ENCODE results near the gene SYT17.
"Not testable (repeated sequence)": the region's sequence is repeated elsewhere in the genome, so short reads cannot be mapped to it uniquely, and the experiment has no call there.

SYT17 gene

GRCh38 chr16:19174478-19174877 lies 6.4 kb downstream of the SYT17 start:
- DNase-seq: no peak

- DNase-seq: no peak
Observed at GRCh38 chr16:19175492-19176262, 7.6 kb downstream of the SYT17 start.

GRCh38 chr16:19177111-19177739 lies 9.2 kb downstream of the SYT17 start:
- no peak for DNase-seq

GRCh38 chr16:19179546-19180490 lies 11.8 kb downstream of the SYT17 start:
- no peak for DNase-seq

DNA sequence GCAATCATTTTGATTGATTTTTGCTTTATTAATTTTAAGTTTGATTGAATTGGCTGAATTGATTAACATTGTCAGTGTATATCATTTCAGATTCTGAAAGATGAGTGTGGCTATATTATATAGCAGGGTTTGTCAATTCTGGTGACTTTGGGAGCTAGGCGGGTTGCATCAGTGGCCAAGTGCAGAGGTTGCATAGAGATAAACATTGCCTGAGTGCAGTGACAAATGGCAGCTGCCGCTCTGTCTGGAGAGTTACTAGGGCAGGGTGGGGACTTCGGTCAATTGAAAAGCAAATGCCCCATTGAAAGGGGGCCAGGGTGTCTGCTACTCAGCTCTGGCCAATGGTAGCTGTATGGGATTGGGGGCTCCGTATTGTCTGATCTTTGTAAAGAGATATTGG lies 12.7 kb downstream of the SYT17 start:
- DNase-seq: no peak

- DNase-seq: no peak
Observed at GRCh38 chr16:19182481-19182880, 14.4 kb downstream of the SYT17 start.

DNA sequence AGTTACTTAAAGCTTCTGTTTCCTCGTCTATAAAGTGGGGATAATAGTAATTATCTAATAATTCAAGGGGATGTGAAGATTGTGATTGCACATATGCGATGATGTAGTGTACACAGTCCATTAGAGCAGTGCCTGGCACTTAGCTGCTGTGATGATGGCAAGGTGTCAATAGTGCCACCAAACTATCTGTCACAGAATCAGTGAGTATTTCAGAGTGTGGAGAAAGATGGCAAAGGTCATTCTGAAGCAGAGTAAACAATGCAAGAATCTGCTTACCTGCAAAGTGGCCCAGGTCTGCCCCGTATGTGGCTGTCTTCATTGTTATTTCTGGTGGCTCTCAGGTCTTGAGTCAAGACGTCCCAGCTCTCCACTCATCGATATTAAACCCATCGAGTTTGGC lies 15.1 kb downstream of the SYT17 start:
- no peak for DNase-seq

DNA sequence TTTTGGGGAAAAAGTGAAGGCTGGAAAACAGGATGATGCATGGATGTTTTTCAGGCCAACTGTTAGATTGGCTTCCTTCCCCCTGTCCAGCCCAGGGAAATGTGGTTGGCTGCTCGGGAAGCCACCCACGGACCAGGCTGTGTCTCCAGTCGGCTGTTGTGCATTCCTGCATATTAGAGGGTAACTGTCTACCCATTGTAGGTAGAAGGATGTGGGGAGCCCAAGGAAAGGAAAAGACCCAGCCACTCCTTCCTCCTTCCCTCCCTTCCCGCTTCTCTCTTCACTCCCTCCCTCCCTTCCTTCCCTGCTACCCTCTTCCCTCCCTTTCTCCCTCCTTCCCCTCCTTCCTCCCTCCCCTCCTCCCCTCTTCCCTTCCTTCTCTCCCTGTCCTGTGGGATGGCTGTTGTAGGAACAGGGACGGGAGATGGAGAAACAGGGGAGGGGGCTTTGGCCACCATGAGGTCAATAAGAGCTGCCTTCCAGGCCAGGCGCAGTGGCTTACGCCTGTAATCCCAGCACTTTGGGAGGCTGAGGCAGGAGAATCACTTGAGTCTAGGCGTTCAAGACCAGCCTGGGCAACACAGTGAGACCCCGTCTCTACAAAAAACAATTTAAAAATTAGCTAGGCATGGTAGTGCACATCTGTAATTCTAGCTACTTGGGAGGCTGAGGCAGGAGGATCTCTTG lies 16.9 kb downstream of the SYT17 start:
- DNase-seq: no peak

GRCh38 chr16:19185510-19185851 lies 17.4 kb downstream of the SYT17 start:
- peak; percentile 18 for DNase-seq

DNA sequence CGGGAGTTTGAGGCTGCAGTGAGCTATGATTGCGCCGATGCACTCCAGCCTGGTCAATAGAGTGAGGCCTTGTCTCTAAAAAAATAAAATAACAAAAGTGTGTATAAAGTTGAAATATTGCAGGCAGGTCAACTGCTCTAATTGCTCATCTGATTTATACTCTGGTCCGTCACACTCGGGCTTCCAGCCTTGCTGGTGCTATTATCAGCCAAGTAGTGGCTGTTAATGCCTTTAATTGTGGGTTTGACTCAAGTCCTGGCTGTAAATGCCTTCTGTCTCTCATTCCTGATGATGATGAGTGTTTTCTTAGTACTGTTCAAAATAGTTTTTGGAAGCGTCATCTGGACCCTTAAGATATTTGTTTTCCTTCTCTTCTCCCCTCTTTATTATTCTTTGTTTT lies 18.4 kb downstream of the SYT17 start:
- DNase-seq: no peak

- not testable (repeated sequence) for DNase-seq
Observed at GRCh38 chr16:19187961-19188360, 19.9 kb downstream of the SYT17 start.

GRCh38 chr16:19188406-19188805 lies 20.4 kb downstream of the SYT17 start:
- no peak for DNase-seq

- peak; percentile 59 for DNase-seq
Observed at GRCh38 chr16:19192865-19193264, 24.8 kb downstream of the SYT17 start.

DNA sequence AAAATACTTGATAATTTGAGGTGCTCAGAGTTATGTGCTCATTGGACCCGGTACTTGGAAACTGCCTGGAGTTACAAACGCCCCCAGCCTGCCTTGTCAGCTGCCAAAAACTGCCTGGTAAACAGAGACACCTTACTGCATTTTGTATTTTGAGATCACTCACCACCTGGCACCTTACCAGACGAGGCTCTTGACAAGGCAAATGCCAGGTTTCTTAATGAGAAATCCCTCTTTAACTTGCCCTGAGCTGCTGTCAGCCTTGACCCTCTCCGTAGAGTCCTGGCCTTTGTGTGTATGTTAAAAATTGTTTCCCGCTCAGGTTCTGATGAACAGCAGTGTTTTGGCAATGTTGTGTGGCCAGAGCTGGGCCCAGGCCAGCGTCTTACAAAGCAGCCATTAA lies 28.8 kb downstream of the SYT17 start:
- peak; percentile 93 for DNase-seq

GRCh38 chr16:19203374-19203966 lies 35.4 kb downstream of the SYT17 start:
- DNase-seq: peak; percentile 78

GRCh38 chr16:19210280-19210924 lies 42.4 kb downstream of the SYT17 start:
- no peak for DNase-seq

DNA sequence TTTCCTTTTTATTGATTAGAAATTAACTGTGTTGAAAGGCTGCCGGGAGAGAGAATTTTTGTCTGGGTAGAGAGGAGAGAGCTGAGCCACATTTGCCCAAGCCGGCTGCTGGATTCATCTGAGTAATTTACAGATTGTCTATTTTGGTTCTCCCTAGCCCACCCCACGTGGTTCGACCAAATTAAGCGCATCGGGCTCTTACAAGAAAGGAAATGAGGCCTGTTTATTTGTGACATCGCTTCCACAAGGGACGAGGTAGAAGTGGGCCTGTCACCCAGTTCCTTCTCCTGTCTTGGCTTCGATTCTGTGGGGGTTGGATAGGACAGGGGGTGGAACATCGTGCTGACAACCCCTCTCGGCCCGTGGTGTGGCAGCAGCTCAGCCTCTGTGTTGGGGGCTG lies 42.9 kb downstream of the SYT17 start:
- DNase-seq: no peak

- DNase-seq: no peak
Observed at GRCh38 chr16:19212059-19212458, 44.0 kb downstream of the SYT17 start.

DNA sequence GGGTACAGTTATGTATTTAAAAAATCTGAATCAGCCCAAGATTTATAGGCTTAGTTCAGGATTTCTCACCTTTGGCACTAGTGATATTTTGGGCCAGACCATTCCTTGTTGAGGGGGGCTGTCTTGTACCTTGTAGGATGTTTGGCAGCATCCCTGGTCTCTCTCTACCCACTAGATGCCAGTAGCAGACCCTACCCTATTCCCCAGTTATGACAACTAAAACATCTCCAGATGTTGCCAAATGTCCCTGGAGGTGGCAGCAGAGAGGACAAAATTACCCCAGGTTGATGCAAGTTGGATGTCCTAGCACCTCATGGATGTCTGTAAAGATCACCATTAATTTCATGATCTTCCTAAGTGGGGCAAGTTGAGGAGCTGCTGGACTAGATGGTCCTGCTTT lies 45.8 kb downstream of the SYT17 start:
- no peak for DNase-seq

DNA sequence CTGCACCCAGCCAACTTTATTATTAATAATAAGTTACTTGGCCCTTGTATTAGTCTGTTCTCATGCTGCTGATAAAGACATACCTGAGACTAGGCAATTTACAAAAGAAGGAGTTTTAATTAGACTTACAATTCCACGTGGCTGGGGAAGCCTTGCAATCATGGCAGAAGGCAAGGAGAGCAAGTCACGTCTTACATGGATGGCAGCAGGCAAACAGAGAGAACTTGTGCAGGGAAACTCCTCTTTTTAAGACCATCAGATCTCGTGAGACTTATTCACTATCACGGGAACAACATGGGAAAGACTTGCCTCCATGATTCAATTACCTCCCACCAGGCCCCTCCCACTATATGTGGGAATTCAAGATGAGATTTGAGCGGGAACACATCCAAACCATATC lies 47.7 kb downstream of the SYT17 start:
- no peak for DNase-seq

GRCh38 chr16:19218581-19218980 lies 50.5 kb downstream of the SYT17 start:
- DNase-seq: no peak

- no peak for DNase-seq
Observed at GRCh38 chr16:19219836-19220235, 51.8 kb downstream of the SYT17 start.
